Occipital lobe (tissue), 2 donors: Measurements from ENCODE around the gene SLC6A1. TPM values are rescaled to one million over a fixed set of nuclear protein-coding genes. Genes with fewer than 3 reads are reported as not detected.
A peak's percentile ranks its signal among the peaks of the same experiment; 100 is the strongest.

Experiments
- DNase-seq: peaks from one replicate; lab custom pipeline; 2025; lab: John Stamatoyannopoulos, UW
- total RNA-seq: library from RNA; depleted of rRNA; stranded (reverse); fragments of >200 nt; gene quantifications from one replicate; pipeline ENCODE4 v1.2.3, GENCODE V29; 2014

The SLC6A1 gene
- total RNA-seq, result 61.1 TPM

- DNase-seq, result peak; percentile 66
Observed at GRCh38 chr3:10992017-10992942, at the start of gene SLC6A1. Gene SLC6A1, plus strand, starts transcription at chr3:10992748. Its CDS starts 24,464 bp downstream, at chr3:11017212.

GRCh38 chr3:10944866-10945265 is 47.7 kb upstream of the SLC6A1 start:
- no peak for DNase-seq

GRCh38 chr3:10945683-10946287 is 46.8 kb upstream of the SLC6A1 start:
- no peak for DNase-seq

- no peak for DNase-seq
Observed at GRCh38 chr3:10946526-10946925, 46.0 kb upstream of the SLC6A1 start.

GRCh38 chr3:10948326-10948725 is 44.2 kb upstream of the SLC6A1 start:
- no peak for DNase-seq

- peak; percentile 62 for DNase-seq
Observed at GRCh38 chr3:10949197-10949596, 43.4 kb upstream of the SLC6A1 start.

DNA sequence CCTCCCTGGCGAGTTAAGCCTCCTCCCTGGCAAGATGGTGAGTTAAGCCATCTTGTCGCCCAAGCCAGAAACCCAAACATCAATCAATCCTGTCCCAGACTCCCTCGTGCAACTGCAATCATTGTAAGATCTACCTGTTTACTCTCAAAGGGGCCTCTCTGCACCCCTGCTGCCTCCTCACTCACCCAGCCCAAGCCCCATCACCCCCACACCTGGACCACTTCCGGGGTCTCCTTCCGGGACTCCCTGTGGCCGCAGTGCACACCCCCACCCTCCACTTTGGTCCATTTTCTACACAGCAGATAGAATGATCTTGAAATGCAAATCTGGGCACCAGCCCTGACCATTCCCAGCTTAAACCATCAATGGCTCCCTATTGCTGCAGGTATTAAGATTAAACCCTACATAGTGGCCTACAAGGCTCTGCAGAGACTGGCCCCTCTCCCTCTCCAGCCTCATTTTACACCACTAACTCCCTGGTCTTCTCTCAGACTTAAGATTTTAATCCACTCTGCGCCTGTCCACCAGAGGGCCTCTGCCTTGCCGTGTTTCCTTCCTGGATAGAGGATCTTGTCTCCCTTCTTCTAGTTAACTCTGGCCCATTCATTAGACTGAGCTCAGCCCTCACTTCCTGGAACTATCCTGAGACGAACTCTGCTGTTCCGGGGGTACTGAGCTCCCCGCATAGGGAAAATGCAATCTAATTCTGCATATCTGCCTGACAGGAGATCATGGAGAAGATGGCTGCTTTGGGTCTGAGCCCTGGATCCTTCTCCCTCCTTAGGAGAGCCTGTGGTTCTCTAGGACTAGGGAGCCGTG is 41.9 kb upstream of the SLC6A1 start:
- DNase-seq, result no peak

DNA sequence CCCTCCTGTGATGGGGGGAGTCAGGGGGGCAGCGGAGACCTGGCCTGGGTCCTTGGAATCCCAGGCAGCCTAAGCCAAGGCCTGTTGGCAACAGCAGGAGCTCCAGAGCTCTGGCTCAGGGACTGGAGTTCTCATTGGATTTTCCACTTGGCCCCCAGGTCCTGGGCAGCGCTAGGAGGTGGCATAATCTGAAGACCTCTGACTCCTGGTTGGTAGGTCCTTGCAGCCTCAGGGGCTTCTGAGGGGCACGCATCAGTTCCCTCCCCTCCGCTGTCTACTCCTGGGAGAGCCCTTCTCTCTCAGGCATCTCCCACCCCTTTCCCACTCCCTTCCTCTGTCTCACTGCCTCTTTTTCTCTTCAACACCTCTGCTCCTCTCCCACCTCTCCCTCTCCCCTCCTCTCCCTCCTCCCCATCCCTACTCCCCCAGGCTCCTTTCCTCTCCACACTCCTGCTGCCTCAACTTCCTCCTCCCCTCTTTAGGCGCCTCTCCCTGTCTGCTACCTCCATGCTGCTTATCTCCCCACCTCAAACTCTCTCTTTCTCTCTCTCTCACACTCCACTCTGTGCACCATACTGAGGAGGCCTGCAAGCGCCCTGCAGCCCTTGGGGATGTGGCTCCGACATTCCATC is 41.1 kb upstream of the SLC6A1 start:
- no peak for DNase-seq

DNA sequence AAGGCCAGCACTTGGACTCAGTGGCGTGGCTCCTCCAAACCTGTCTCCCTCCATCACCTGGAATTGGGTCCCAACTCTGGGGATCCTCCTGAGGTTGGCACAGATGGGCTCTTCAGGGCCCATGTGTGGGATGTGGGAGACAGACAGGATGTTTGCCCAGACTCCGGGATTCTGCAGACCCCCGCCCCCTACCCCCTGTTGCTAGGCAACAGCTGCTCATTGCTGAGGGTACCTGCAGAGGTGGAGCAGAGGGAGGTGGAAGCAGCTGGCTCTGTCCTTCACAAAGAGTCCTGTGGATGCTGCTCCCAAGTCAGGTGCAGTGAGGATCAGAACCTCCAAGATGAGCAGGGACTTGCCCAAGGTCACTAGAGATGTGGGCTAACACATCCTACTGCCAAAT is 40.0 kb upstream of the SLC6A1 start:
- no peak for DNase-seq

DNA sequence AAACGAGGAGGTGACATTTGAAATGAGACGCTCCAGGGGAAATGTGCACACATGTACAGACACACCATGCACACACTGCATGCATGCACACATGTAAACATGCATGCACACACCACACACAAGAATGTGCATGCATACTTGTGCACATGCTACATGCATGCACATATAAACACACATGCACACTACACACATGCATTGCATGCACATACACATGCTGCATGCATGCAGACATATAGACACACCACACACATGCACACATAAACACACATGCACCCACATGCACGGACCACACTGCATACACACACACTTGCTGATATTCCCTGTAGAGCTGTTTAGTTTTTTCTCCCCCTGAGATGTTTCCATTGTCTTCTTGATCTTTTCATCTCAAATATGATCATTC is 37.8 kb upstream of the SLC6A1 start:
- DNase-seq, result no peak

DNA sequence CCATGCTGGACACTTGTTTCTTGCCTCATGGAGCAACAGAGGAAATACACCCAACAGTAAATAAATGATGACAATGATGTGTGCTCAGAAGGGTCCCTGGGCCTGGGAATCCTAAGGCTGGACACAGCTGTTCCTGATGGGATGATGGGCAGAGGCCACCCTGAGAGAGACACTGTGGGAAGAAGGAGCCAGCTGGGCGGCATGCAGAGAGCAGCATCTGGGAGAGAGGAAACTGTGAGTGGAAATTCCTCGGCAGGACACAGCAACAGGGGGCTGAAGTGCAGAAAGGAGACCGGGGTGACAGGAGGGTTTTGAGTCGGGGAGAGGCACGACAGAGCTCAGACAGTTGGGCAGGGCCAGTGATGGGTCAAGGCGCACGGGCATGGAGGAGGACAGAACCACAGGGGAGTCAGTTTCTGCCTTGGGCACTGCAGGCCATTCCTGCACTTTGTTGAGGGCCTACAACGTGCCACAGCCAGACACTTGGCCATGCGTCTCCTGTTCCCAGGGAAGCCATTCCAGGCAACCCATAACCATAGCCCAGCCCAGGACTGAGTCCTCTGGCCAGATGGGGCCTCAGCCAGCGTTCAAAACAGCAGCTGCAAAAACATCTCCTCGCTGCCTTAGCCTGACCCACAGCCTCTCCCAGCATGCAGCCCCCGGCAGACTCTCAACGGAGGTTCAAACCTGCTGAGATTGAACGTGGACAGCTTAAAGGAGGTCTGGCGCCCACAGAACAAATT is 36.7 kb upstream of the SLC6A1 start:
- no peak for DNase-seq

DNA sequence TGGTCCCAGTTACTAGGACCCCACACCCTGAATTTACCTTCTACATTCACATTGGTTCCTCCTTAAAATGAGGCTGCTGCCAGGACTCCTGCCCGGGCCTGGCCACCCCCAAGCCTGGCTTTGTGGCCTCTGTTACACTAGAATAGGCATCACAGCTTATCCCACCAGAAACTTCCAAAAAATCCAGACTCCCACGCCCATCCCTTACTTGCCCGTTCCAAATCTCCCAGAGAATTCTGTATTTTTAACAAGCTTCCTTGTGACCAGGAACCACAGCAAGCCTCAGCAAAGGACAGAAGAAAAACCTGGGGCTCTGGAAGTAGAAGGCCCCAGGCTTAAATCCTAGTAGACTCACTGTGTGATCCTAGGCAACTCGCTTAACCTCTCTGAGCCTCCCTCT is 36.0 kb upstream of the SLC6A1 start:
- no peak for DNase-seq

DNA sequence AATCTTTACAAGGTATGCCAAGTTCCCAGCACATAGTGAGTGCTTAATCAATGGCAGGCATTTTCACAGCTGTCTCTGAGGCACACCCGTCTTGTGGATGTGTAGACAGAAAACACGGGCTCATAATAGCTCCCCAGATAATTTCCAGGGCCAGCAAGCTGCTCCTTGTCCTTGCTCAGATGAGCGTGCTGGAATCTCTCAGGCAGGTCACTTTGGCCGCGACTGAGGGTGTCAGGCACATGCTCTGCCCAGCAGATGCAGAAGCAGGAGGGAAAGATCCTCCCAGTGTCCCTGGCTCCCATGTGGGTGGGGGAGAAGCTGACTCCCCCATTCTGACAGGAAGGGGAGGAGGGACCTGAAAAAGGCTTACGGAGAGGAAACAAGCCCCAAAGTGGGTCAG is 35.6 kb upstream of the SLC6A1 start:
- no peak for DNase-seq

DNA sequence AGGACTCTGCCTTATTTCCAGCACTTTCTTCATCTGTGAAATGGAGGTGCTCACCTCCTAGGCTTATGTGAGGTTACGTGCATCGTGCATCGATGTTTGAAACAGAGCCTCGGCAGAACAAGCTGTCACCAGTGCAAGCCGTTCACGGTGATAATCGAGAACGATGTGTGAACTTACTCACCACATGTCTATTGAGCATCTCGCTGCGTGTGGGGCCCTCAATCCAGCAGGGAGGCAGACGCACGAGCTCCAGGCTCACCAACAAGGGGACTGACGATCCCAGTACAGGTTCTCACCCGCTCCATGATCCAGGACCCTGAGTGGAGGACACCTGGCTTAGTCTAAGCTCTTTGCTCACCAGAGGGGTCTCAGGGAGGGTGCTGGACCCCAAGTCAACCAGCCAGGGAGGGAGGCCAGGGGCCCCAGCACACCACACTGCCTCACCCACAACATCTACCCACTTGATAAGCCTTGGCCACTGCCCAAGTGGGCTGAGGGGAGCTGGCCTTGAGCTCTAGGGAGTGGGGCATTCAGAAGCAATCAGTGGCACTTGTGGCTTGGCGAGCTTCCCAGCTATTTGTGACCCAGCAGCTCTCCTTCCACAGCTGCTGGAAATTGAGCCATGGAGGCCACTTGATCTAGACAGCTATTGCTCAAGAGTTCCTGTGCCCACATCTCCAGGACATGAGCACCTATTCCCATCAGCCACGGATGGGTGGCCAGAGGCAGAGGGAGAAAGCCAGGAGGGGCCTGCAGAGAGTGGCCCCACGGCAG is 34.4 kb upstream of the SLC6A1 start:
- DNase-seq, result no peak

GRCh38 chr3:10960255-10960654 is 32.3 kb upstream of the SLC6A1 start:
- no peak for DNase-seq

- no peak for DNase-seq
Observed at GRCh38 chr3:10961921-10962320, 30.6 kb upstream of the SLC6A1 start.

DNA sequence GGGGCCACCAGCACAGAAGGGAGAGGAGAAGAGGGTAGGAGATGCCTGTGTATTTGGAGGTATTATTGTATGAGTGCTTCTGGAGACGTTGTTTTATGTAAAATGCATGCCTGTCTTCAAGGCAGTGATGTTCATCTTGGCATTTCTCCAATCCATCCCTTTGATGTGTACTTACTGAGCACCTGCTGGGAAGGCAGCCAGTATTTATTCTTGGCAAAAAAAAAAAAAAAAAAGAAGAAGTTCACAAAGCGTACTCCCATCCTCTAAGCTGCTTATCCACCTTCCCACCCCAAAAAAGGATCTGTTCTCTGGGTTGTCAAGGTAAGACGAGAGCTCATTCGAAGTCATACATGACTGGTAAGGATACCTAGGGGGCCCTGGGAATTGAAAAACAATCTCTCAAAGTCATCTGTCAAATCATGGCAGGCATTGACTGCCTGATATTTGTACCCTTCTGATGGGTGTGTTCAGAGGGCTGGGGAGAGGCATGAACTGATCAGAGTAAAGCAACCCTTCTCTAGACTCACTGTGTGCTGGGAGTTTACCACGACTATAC is 30.0 kb upstream of the SLC6A1 start:
- DNase-seq, result no peak

GRCh38 chr3:10964537-10965167 is 27.9 kb upstream of the SLC6A1 start:
- no peak for DNase-seq

GRCh38 chr3:10968401-10968800 is 24.1 kb upstream of the SLC6A1 start:
- DNase-seq, result peak; percentile 31
